AG04449 (cell line): ENCODE data around the gene PHETA2.
A peak's percentile ranks its signal among the peaks of the same experiment; 100 is the strongest.

Source experiments
- CTCF ChIA-PET: fragments of 350-600 bp; formaldehyde crosslinking; extraction: SDS; loops from one replicate; lab custom pipeline; 2021; ENCODE audit warnings: antibody characterized with exemption; lab: Yijun Ruan, JAX
- POLR2A ChIA-PET: fragments of 400-600, 350-600 bp; formaldehyde crosslinking; extraction: SDS; loops from one replicate; lab custom pipeline; 2020; ENCODE audit warnings: antibody characterized with exemption, inconsistent platforms; lab: Yijun Ruan, JAX
- DNase-seq: peaks from one replicate; pipeline ENCODE4 v3.0.0-alpha.2; 2010; ENCODE audit warnings: low read depth, low spot score
- H3K4me3 ChIP-seq: 2 replicates; pipeline ENCODE4 v1.5.1; 2011; ENCODE audit warnings: low read depth, mild to moderate bottlenecking, control low read depth, low read length
- TF ChIP-seq, protein P1 (sequence below): IDR thresholded peaks from one replicate; pipeline ENCODE4 v1.5.1; 2011; ENCODE audit warnings: mild to moderate bottlenecking, moderate library complexity, low read length, control low read depth, inconsistent platforms; ENCODE audit not compliant: insufficient read depth; ENCODE audit errors: missing control alignments

Gene PHETA2

DNA sequence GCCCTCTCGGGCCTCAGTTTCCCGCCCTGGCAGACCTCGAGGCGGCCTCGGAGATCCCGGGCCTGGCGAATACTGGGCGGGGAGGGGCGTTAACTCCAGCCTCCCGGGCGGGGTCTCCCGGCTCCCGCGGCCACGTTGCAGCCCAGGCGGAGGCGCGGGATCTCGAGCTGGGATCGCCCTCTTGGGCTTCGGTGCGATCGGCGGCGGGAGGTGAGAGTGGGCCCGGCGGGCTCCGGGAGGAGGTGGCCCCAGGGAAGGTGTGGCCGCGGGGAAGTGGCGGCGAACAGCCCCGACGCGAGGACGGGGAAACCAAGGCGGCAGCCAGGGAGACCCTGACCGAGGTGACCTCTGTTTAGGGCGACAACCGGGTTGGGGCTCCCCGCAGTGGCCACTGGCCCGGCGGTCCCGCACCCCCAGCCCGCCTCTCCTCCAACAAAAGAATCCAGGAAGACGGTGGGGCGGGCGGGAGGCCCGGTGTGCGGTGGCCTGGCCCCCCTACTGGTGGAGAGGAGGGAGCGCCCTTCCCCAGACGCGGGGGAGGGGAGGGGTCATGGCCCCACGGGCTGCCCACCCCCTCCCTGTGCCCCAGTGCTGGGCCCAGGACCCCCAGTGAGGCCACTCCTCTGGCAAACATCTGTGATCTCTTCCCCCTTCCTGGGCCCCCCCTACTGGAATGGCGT lies at the start of gene PHETA2:
PHETA2 (plus strand) TSS at position 117 of the 680 bp plus-strand sequence. CDS start 3,046 bp downstream, outside the sequence.
- no peak for DNase-seq
- ChIA-PET POLR2A (no interaction called here), CTCF (interaction anchor here (0.5 kb wide), 1 partner anchor 365 kb away, joined by 3 read pairs; no protein-coding TSS in a partner anchor)
- TF ChIP-seq, protein P1, sequence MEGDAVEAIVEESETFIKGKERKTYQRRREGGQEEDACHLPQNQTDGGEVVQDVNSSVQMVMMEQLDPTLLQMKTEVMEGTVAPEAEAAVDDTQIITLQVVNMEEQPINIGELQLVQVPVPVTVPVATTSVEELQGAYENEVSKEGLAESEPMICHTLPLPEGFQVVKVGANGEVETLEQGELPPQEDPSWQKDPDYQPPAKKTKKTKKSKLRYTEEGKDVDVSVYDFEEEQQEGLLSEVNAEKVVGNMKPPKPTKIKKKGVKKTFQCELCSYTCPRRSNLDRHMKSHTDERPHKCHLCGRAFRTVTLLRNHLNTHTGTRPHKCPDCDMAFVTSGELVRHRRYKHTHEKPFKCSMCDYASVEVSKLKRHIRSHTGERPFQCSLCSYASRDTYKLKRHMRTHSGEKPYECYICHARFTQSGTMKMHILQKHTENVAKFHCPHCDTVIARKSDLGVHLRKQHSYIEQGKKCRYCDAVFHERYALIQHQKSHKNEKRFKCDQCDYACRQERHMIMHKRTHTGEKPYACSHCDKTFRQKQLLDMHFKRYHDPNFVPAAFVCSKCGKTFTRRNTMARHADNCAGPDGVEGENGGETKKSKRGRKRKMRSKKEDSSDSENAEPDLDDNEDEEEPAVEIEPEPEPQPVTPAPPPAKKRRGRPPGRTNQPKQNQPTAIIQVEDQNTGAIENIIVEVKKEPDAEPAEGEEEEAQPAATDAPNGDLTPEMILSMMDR = peak; percentile 68
- peak within 1 kb of the TSS; percentile 69 for H3K4me3 ChIP-seq

GRCh38 chr22:42025421-42025820 lies 48.6 kb upstream of the PHETA2 start:
- ChIA-PET POLR2A (no interaction called here), CTCF (no interaction called here)
- H3K4me3 ChIP-seq = no peak overlapping the region
- no peak for DNase-seq
- TF ChIP-seq, protein P1 = no peak

GRCh38 chr22:42026705-42027104 lies 47.3 kb upstream of the PHETA2 start:
- ChIA-PET POLR2A (no interaction called here), CTCF (no interaction called here)
- H3K4me3 ChIP-seq = no peak overlapping the region

GRCh38 chr22:42033263-42034181 lies 40.5 kb upstream of the PHETA2 start:
- TF ChIP-seq, protein P1 = no peak
- POLR2A ChIA-PET = no interaction called here
- CTCF ChIA-PET = no interaction called here
- DNase-seq = no peak
- no peak overlapping the region for H3K4me3 ChIP-seq

More at GRCh38 chr22:42026705-42027104, 47.3 kb upstream of the PHETA2 start:
- TF ChIP-seq, protein P1 = no peak
- DNase-seq = no peak

DNA sequence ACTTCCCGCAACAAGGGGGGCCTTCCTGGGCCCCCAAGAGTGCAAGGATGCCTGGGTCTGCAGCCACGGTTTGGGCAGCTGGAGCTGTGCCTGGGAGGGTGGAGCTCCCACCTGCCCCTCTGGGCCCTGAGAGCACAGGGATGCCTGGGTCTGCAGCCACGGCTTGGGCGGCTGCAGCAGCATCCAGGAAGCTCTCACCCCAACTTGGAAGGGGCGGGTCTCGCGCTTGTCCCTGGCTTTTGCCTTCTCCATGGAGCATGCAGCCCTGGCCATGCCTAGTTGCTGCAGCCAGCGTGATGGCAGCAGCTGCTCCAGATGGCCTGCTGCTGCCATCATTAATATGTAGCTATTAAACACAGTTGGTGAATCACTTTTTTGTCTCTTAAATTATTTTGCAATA lies 38.8 kb upstream of the PHETA2 start:
- no peak for DNase-seq
- no peak overlapping the region for H3K4me3 ChIP-seq
- TF ChIP-seq, protein P1 = no peak
- ChIA-PET CTCF (no interaction called here), POLR2A (no interaction called here)

GRCh38 chr22:42039271-42039670 lies 34.8 kb upstream of the PHETA2 start:
- TF ChIP-seq, protein P1 = no peak
- POLR2A ChIA-PET = interaction anchor here (0.7 kb wide), 1 partner anchor 24 kb away, joined by 3 read pairs; no protein-coding TSS in a partner anchor
- no peak overlapping the region for H3K4me3 ChIP-seq
- DNase-seq = no peak
- CTCF ChIA-PET = no interaction called here
